GM18499 (cell line): ENCODE data around the gene IZUMO4.
A peak's percentile ranks its signal among the peaks of the same experiment; 100 is the strongest.

Source experiments
- ATAC-seq: cut with Tn5 transposase; IDR thresholded peaks from one replicate; pipeline ENCODE4 v1.9.1; 2021; ENCODE audit warnings: moderate number of reproducible peaks; ENCODE audit not compliant: insufficient read depth, unreplicated experiment

Gene IZUMO4

GRCh38 chr19:2058570-2059421 lies 37.9 kb upstream of the IZUMO4 start:
- no peak for ATAC-seq

- ATAC-seq, result no peak
Observed at GRCh38 chr19:2059422-2060201, 37.1 kb upstream of the IZUMO4 start.

GRCh38 chr19:2060884-2061494 lies 35.7 kb upstream of the IZUMO4 start:
- peak; percentile 13 for ATAC-seq

- peak; percentile 63 for ATAC-seq
Observed at GRCh38 chr19:2061495-2062388, 35.0 kb upstream of the IZUMO4 start.

GRCh38 chr19:2062389-2062729 lies 34.4 kb upstream of the IZUMO4 start:
- ATAC-seq, result no peak

- ATAC-seq, result no peak
Observed at GRCh38 chr19:2062770-2063169, 33.9 kb upstream of the IZUMO4 start.

GRCh38 chr19:2063824-2064223 lies 32.9 kb upstream of the IZUMO4 start:
- ATAC-seq, result no peak

- no peak for ATAC-seq
Observed at GRCh38 chr19:2064395-2064787, 32.3 kb upstream of the IZUMO4 start.

- ATAC-seq, result no peak
Observed at GRCh38 chr19:2064788-2065524, 31.8 kb upstream of the IZUMO4 start.

- no peak for ATAC-seq
Observed at GRCh38 chr19:2070436-2070827, 26.3 kb upstream of the IZUMO4 start.

GRCh38 chr19:2070986-2071673 lies 25.6 kb upstream of the IZUMO4 start:
- ATAC-seq, result no peak

GRCh38 chr19:2072757-2073551 lies 23.8 kb upstream of the IZUMO4 start:
- ATAC-seq, result no peak

GRCh38 chr19:2076526-2076944 lies 20.2 kb upstream of the IZUMO4 start:
- ATAC-seq, result no peak

- ATAC-seq, result no peak
Observed at GRCh38 chr19:2077398-2077797, 19.3 kb upstream of the IZUMO4 start.

- no peak for ATAC-seq
Observed at GRCh38 chr19:2077833-2078619, 18.7 kb upstream of the IZUMO4 start.

GRCh38 chr19:2079076-2079864 lies 17.4 kb upstream of the IZUMO4 start:
- no peak for ATAC-seq

GRCh38 chr19:2079865-2080301 lies 16.8 kb upstream of the IZUMO4 start:
- ATAC-seq, result no peak
